Uterus (tissue), 4 donors: ENCODE results near the gene RNU7-1. TPM values are rescaled to one million over a fixed set of nuclear protein-coding genes. Genes with fewer than 3 reads are reported as not detected.

Experiments used
- DNase-seq, 2 donors: peaks; one replicate each; pipeline ENCODE4 v3.0.0-alpha.2; 2019 to 2020
- H3K27ac ChIP-seq, 2 donors: fragments of 200-600 bp; sonication (generic); 1 replicate in 1 of 2; 2 replicates in 1 of 2; pipeline ENCODE4 v1.5.1; 2016 to 2018
- H3K27me3 ChIP-seq, 2 donors: fragments of 200-600 bp; sonication (generic); one replicate each; pipeline ENCODE4 v1.5.1; 2018 to 2019; ENCODE audit warnings: control low read depth in 1 of 2
- H3K36me3 ChIP-seq, 2 donors: fragments of 200-600 bp; sonication (generic); one replicate each; pipeline ENCODE4 v1.5.1; 2019; ENCODE audit warnings: control low read depth in 1 of 2
- H3K4me1 ChIP-seq, 2 donors: fragments of 200-600 bp; sonication (generic); one replicate each; pipeline ENCODE4 v1.5.1; 2018 to 2019; ENCODE audit warnings: control low read depth in 1 of 2
- H3K4me3 ChIP-seq, 2 donors: fragments of 200-600 bp; sonication (generic); 1 replicate in 1 of 2; 2 replicates in 1 of 2; pipeline ENCODE4 v1.5.1; 2018 to 2019; ENCODE audit warnings: mild to moderate bottlenecking in 1 of 2
- H3K9me3 ChIP-seq, 2 donors: fragments of 200-600 bp; sonication (generic); one replicate each; pipeline ENCODE4 v1.5.1; 2019; ENCODE audit warnings: control low read depth in 1 of 2
- CTCF ChIP-seq, 4 experiments: fragments of 200-600 bp in 2 of 4; fragments of 450-650 bp in 2 of 4; sonication (generic) in 2 of 4; IDR thresholded peaks; one replicate each; pipeline ENCODE4 v1.5.1; 2016 to 2019; ENCODE audit warnings: antibody characterized with exemption in 4 of 4, mild to moderate bottlenecking in 2 of 4, moderate library complexity in 1 of 4
- POLR2A ChIP-seq, 2 donors: fragments of 450-650 bp; IDR thresholded peaks; one replicate each; pipeline ENCODE4 v1.6.1; 2016; ENCODE audit warnings: antibody characterized with exemption in 2 of 2, mild to moderate bottlenecking in 1 of 2, moderate library complexity in 1 of 2
- intact Hi-C: fragments of 100-400 bp; cut with DNase I; formaldehyde crosslinking; loops from one replicate; pipeline ENCODE4 v1.15.1; 2023; ENCODE audit warnings: low total_unique reads
- total RNA-seq, 4 donors: library from RNA; depleted of rRNA in 3 of 4; stranded (reverse); fragments of >200 nt in 3 of 4; gene quantifications; one replicate each; pipeline versions ENCODE4 v1.1.0 to v1.2.4, GENCODE V29; 2014 to 2023
- donor health status: DM: yes; HTN: yes; CAD: no.

The RNU7-1 gene
- total RNA-seq, 4 donors from 2014 or later: not detected

GRCh38 chr12:6927379-6928021, 16.1 kb upstream of the RNU7-1 start, which contains the start of gene ATN1:
Gene ATN1, plus strand, starts transcription at chr12:6927959. Its CDS starts 6,043 bp downstream, at chr12:6934002.
- Histone ChIP-seq H3K4me3 (peak within 1 kb of the TSS; percentile 74 to 93), H3K36me3 (no peaks in the 10 kb centered on the region), H3K27me3 (no peaks in the 10 kb centered on the region), H3K4me1 (peaks cover 8 to 18% of the 10 kb centered on the region in 2 donors), H3K9me3 (no peaks in the 10 kb centered on the region), H3K27ac (peak within 1 kb of the TSS; percentile 97 to 99)
- intact Hi-C loops: no loop called here
- DNase-seq: peak; percentile 92 to 94
- TF ChIP-seq CTCF (IDR thresholded peaks at IDR 0.05) (peak in 1 of 4 experiments; percentile 19), POLR2A (IDR thresholded peaks at IDR 0.05) (peak in 1 of 2 donors; percentile 75)

GRCh38 chr12:6928022-6928702, 15.5 kb upstream of the RNU7-1 start:
- TF ChIP-seq CTCF (IDR thresholded peaks at IDR 0.05) (no peak), POLR2A (IDR thresholded peaks at IDR 0.05) (no peak)
- Histone ChIP-seq H3K9me3 (no peaks in the 10 kb centered on the region), H3K4me3 (peak overlapping the region; percentile 74 to 93), H3K27ac (peak overlapping the region; percentile 97 to 99), H3K36me3 (no peaks in the 10 kb centered on the region), H3K27me3 (no peaks in the 10 kb centered on the region), H3K4me1 (peaks cover 10 to 18% of the 10 kb centered on the region in 2 donors)
- DNase-seq: peak; percentile 47 to 51
- intact Hi-C loops: no loop called here

- TF ChIP-seq CTCF (IDR thresholded peaks at IDR 0.05) (no peak), POLR2A (IDR thresholded peaks at IDR 0.05) (no peak)
- Histone ChIP-seq H3K36me3 (no peaks in the 10 kb centered on the region), H3K9me3 (no peaks in the 10 kb centered on the region), H3K27me3 (no peaks in the 10 kb centered on the region), H3K4me3 (peak overlapping the region; percentile 74 to 93), H3K27ac (peak overlapping the region; percentile 97 to 99), H3K4me1 (peaks cover 16 to 25% of the 10 kb centered on the region in 2 donors)
- DNase-seq: no peak
- intact Hi-C loops: no loop called here
These were observed 14.8 kb upstream of the RNU7-1 start for GRCh38 chr12:6928703-6929407.

GRCh38 chr12:6929466-6930452, 13.9 kb upstream of the RNU7-1 start:
- Histone ChIP-seq H3K4me3 (peak overlapping the region; percentile 74 to 93), H3K27me3 (no peaks in the 10 kb centered on the region), H3K4me1 (peaks cover 13 to 30% of the 10 kb centered on the region in 2 donors), H3K9me3 (no peaks in the 10 kb centered on the region), H3K27ac (peak overlapping the region; percentile 97 to 99), H3K36me3 (no peaks in the 10 kb centered on the region)
- intact Hi-C loops: no loop called here
- DNase-seq: no peak
- TF ChIP-seq CTCF (IDR thresholded peaks at IDR 0.05) (no peak), POLR2A (IDR thresholded peaks at IDR 0.05) (no peak)
